RWPE2 (cell line): ENCODE results near the gene SENP7.
"Not testable (repeated sequence)": the region's sequence is repeated elsewhere in the genome, so short reads cannot be mapped to it uniquely, and the experiment has no call there.

ENCODE experiments used
- ATAC-seq: fragments of 200-7000 bp; cut with Tn5 transposase; 3 replicates; pipeline ENCODE4 v1.9.1; 2021; ENCODE audit warnings: low read depth
- DNase-seq: peaks from one replicate; pipeline ENCODE4 v3.0.0-alpha.2; 2020; ENCODE audit warnings: low spot score
- H3K27ac ChIP-seq: fragments of 450-650 bp; 2 replicates; pipeline ENCODE4 v1.5.1; 2017; ENCODE audit warnings: mild to moderate bottlenecking; ENCODE audit not compliant: poor library complexity, severe bottlenecking
- H3K27me3 ChIP-seq: fragments of 250-450 bp; sonication (Bioruptor Pico); 2 replicates; pipeline ENCODE4 v1.5.1; 2021; ENCODE audit warnings: mild to moderate bottlenecking, moderate library complexity; ENCODE audit not compliant: insufficient read depth, poor library complexity, severe bottlenecking
- H3K36me3 ChIP-seq: fragments of 250-450 bp; sonication (Bioruptor Pico); 2 replicates; pipeline ENCODE4 v1.5.1; 2020; ENCODE audit warnings: low read depth, mild to moderate bottlenecking, moderate library complexity
- H3K4me1 ChIP-seq: fragments of 250-450 bp; sonication (Bioruptor Pico); 2 replicates; pipeline ENCODE4 v1.5.1; 2021; ENCODE audit warnings: mild to moderate bottlenecking, moderate library complexity; ENCODE audit not compliant: insufficient read depth, poor library complexity, severe bottlenecking
- H3K4me3 ChIP-seq: fragments of 250-450 bp; sonication (Bioruptor Pico); 2 replicates; pipeline ENCODE4 v1.5.1; 2021; ENCODE audit warnings: mild to moderate bottlenecking, moderate library complexity; ENCODE audit not compliant: severe bottlenecking
- H3K9me3 ChIP-seq: fragments of 250-450 bp; sonication (Bioruptor Pico); 2 replicates; pipeline ENCODE4 v1.5.1; 2021; ENCODE audit warnings: mild to moderate bottlenecking, moderate library complexity; ENCODE audit not compliant: severe bottlenecking
- TF ChIP-seq, protein P1 (sequence below): fragments of 450-650 bp; IDR thresholded peaks from one replicate; pipeline ENCODE4 v1.5.1; 2017; ENCODE audit warnings: mild to moderate bottlenecking, moderate library complexity; ENCODE audit not compliant: poor library complexity, severe bottlenecking

Gene SENP7

DNA sequence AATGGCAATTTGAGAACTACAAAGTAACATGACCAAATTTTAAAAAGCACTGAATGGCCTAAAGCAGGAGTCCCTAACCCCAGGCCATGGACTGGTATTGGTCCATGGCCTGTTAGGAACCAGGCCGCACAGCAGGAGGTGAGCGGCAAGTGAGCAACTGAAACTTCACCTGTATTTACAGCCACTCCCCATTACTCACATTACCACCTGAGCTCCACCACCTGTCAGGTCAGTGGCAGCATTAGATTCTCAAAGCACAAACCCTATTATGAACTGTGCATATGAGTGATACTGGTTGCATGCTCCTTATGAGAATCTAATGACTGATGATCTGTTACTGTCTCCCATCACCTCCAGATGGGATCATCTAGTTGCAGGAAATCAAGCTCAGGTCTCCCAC is 48.8 kb downstream of the SENP7 start:
- Histone ChIP-seq H3K27ac (no peak overlapping the region), H3K4me3 (no peak overlapping the region), H3K36me3 (no peaks in the 10 kb centered on the region), H3K4me1 (no peaks in the 10 kb centered on the region), H3K27me3 (no peaks in the 10 kb centered on the region), H3K9me3 (no peaks in the 10 kb centered on the region)
- ATAC-seq (no peak), DNase-seq (no peak)
- TF ChIP-seq, protein P1, sequence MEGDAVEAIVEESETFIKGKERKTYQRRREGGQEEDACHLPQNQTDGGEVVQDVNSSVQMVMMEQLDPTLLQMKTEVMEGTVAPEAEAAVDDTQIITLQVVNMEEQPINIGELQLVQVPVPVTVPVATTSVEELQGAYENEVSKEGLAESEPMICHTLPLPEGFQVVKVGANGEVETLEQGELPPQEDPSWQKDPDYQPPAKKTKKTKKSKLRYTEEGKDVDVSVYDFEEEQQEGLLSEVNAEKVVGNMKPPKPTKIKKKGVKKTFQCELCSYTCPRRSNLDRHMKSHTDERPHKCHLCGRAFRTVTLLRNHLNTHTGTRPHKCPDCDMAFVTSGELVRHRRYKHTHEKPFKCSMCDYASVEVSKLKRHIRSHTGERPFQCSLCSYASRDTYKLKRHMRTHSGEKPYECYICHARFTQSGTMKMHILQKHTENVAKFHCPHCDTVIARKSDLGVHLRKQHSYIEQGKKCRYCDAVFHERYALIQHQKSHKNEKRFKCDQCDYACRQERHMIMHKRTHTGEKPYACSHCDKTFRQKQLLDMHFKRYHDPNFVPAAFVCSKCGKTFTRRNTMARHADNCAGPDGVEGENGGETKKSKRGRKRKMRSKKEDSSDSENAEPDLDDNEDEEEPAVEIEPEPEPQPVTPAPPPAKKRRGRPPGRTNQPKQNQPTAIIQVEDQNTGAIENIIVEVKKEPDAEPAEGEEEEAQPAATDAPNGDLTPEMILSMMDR, result no peak

GRCh38 chr3:101461451-101461850 is 51.6 kb downstream of the SENP7 start:
- Histone ChIP-seq H3K9me3 (no peaks in the 10 kb centered on the region), H3K4me3 (no peak overlapping the region), H3K4me1 (no peaks in the 10 kb centered on the region), H3K27ac (no peak overlapping the region), H3K27me3 (no peaks in the 10 kb centered on the region), H3K36me3 (peaks cover 6% of the 10 kb centered on the region)
- TF ChIP-seq, protein P1, result no peak
- no peak for ATAC-seq
- DNase-seq, result no peak

DNA sequence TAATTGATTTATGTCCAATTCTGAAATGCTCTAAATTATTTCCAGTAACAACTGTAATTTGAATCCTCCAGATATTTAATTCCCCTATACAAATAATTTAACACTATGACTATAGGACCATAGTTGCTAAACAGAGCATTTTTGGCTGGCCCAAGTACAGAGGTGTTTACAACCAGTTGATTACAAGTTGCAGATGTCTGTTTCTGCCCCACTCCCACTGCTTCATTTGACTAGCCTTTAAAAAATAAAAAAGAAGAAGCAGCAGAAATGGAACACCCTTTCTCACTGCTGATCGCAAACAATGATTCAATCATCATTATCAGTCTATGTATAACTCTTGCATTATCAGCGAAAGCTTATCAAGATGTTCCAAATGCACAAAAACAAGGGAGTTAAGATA is 54.6 kb downstream of the SENP7 start:
- ATAC-seq (no peak), DNase-seq (no peak)
- Histone ChIP-seq H3K36me3 (peaks cover 6% of the 10 kb centered on the region), H3K4me3 (no peak overlapping the region), H3K27me3 (no peaks in the 10 kb centered on the region), H3K27ac (no peak overlapping the region), H3K9me3 (no peaks in the 10 kb centered on the region), H3K4me1 (no peaks in the 10 kb centered on the region)
- TF ChIP-seq, protein P1, result no peak

GRCh38 chr3:101454629-101455028 is 58.4 kb downstream of the SENP7 start:
- H3K4me3 ChIP-seq, result no peak overlapping the region
- TF ChIP-seq, protein P1, result no peak
- H3K27me3 ChIP-seq, result no peaks in the 10 kb centered on the region
- DNase-seq (no peak), ATAC-seq (no peak)
- peaks cover 6% of the 10 kb centered on the region for H3K36me3 ChIP-seq
- H3K9me3 ChIP-seq, result no peaks in the 10 kb centered on the region
- H3K4me1 ChIP-seq, result no peaks in the 10 kb centered on the region
- no peak overlapping the region for H3K27ac ChIP-seq

DNA sequence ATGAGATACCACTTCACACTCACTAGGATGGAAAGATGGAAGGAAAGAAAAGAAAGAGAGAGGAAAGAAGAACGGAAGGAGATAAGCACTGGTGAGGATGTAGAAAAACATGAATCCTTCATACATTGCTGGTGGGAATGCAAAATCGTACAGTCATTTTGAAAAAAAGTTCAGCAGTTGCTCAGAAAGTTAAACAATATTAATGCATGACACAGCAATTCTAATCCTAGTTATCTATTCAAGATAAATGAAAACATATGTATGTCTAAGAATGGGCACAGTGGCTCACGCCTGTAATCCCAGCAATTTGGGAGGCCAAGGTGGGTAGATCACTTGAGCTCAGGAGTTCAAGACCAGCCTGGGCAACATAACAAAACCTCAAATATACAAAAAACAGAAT is 59.1 kb downstream of the SENP7 start:
- Histone ChIP-seq H3K4me1 (no peaks in the 10 kb centered on the region), H3K9me3 (no peaks in the 10 kb centered on the region), H3K36me3 (peaks cover 5% of the 10 kb centered on the region), H3K4me3 (no peak overlapping the region), H3K27ac (no peak overlapping the region), H3K27me3 (no peaks in the 10 kb centered on the region)
- TF ChIP-seq, protein P1, result no peak
- no peak for DNase-seq
- no peak for ATAC-seq

DNA sequence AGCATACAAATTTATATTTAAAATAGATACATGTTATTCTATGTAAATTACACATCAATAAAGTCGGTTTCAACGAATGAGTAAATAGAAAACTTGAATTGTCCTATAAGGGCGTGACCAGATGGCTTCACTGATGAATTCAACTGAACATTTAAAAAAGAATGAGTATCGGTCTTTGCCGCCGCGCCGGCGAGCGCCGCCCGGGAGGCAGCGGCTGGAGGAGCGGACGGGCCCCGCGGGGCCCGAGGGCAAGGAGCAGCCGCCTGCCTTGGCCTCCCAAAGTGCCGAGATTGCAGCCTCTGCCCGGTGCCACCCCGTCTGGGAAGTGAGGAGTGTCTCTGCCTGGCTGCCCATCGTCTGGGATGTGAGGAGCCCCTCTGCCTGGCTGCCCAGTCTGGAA is 74.4 kb downstream of the SENP7 start:
- not testable (repeated sequence) for H3K4me3 ChIP-seq, H3K36me3 ChIP-seq, H3K27ac ChIP-seq, H3K9me3 ChIP-seq, H3K4me1 ChIP-seq, DNase-seq, H3K27me3 ChIP-seq, ATAC-seq
